ENCODE data around the gene PLTP.
A peak's percentile ranks its signal among the peaks of the same experiment; 100 is the strongest.
"Not testable (repeated sequence)": the region's sequence is repeated elsewhere in the genome, so short reads cannot be mapped to it uniquely, and the experiment has no call there.

The PLTP gene
- total RNA-seq: 1.0 to 3.0 reads per million in 2 donors

- peak; percentile 23 for DNase-seq
These were observed at the start of gene PLTP for GRCh38 chr20:45911486-45912343. TSS of gene PLTP (minus strand) at chr20:45912155. CDS start at chr20:45911452, 703 bp downstream.

DNA sequence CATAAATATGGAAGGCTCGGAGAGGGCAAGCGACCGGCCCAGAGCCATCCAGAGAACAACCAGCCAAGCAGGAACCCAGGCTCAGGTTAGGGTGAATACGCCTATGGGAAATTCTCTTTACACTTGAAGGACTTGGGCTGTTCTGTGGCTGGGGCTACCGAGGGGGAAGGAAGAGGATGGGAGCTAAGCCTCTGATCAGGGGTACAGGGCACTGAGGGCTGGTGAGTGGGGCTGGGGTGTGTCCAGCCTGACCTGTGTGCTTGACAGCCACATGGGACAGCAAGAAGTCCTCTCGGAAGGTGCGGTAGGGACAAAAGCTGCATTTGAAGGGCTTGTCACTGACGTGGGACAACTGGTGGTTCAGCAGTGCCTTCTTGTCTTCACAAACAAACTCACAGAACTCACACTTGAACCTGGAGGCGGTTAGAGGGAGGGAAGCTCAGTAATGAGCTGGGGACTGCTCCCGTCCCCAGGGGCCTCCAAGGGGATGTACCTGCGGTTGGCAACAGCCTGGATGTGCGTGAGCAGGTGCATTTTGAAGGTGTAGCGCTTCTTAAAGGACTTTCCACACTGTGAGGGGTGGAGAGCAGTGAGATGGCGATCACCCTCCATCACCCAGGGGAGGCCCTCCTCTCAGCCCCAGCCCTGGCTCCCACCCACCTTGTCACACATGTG, 48.1 kb upstream of the PLTP start:
- DNase-seq: no peak

- no peak for DNase-seq
These were observed 47.2 kb upstream of the PLTP start for GRCh38 chr20:45959126-45959525.

DNA sequence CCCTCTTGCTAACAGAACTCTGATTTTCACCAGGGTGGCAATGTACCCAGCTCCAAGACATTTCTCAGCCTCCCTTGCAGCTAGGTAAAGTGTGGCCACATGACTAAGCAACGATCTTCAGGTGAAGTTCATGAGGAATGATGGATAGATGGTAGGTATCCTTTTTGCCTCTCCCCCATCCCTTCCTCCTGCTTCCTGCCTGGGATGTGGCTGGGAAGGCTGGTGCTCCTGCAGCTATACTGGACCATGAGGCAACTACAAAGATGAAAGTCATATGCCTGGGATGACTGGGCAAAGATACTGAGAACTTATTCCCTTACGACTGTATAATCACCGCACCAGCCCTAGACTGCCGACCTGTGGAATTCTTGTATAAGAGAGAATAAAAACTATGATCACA, 46.6 kb upstream of the PLTP start:
- no peak for DNase-seq

DNA sequence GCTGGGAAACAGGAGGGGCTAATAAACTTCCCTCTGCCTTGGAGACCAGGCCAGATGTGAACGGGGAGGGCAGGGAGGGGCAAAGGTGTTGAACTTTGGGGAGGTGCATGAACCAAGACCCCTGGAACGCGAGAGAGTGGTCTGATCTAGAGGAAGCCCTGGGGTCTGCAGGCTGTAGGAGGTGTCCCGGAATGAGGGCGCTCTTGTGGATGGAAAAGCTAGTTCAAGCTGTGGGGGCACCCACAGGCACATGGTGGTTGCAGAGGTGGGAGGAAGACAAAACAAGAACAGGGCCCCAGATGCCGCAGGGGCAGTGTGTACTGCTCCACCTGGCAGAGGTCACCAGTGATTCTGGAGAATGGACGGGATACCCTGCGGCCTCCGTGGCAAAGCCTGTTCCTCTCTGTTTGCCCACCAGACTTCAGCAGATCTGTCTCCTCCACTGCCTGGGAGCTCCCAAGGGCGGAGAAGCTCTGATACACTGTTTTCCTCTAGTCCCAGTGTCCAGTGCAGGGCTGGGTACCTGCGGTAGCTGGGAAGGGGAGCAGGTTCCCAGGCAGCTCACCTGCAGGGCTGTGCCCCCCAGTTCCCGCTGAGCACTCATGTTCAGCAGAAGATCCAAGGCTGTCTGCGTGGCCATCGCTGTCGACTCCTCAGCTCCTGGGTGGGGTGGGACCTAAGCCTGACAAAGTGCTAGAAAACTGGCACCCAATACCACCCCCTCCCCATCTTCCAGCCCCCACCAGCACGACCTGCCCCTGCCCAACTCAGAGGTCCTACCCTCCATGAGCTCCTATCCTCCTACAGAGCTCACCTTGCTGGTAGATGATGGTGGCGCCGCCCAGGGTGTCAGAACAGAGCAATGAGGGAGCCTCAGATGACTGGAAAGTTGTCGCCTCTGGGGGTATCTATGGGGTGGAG, 45.3 kb upstream of the PLTP start:
- DNase-seq: no peak

DNA sequence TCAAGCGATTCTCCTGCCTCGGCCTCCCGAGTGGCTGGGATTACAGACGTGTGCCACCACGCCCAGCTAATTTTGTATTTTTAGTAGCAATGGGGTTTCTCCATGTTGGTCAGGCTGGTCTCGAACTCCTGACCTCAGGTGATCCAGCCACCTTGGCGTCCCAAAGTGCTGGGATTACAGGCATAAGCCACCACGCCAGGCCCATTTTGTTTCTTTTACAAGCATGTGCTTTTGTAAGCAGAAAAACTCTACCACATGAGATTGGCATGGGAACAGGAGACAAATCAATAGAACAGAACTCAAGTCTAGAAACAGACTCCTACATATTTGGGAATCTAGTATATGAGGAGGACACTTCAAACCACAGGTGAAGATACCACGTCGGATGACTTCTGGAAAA, 44.4 kb upstream of the PLTP start:
- not testable (repeated sequence) for DNase-seq

- DNase-seq: no peak
These were observed 41.7 kb upstream of the PLTP start for GRCh38 chr20:45953672-45954071.

DNA sequence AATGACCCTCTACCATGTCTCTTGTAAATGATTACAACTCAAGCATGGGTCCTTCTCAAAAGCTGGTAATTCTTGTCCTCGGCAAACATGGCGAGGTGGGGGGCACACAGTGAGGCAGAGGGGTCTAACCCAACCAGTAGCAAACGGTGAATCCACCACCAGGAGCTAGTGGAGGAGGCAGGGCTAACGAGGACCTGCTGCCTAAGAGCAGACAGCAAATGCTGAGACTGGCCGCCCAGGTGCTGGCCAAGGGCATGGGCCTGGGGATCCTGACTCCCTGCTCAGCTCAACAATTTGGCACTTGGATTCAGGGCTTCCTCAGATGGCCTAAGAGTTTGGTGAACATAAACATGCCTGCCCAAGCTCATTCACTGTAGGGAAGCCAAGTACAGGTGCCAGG, 40.9 kb upstream of the PLTP start:
- no peak for DNase-seq

DNA sequence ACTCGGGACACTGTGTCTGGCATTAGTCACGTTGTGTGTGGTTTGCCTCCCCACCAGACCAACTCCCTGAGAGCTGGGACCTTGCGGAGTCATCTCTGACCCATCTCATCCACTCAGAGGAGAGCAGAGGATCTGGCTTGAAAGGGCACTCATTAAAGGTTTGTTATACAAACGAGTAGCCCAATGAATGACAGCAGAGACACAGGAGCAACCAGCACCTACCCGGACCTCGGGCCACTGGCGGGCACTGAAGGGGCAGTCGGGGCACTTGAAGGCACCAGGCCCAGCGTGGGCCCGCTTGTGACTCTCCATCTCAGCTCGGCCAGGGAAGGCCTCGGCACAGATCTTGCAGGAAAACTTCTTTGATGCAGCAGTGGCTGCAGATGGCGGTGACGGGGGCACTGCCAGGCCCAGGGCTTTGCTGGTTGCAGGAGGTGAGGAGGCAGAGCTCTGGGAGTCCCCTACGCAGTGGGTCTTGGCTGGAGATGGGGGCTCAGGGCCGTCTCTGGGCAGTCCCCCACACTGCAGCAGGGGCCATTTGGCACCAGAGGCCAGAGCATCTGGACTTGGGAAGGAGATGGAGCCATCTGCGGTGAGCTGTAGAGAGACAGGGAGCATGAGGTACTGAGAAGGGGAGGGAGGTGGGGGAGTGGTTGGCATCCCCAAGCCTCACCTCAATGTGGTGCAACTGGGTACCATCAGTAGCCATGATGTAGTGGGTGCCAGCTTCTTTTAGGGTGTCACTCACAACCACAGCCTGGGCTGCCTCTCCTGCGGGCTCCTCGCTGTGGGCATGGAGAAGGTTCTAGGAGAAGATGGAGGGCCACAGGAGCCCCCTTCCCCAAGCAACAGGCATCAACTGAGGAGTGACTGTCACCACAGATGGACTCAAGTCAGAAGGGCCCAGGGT, 40.2 kb upstream of the PLTP start:
- no peak for DNase-seq

- DNase-seq: no peak
These were observed 38.3 kb upstream of the PLTP start for GRCh38 chr20:45950330-45950646.

GRCh38 chr20:45949542-45950329, 37.8 kb upstream of the PLTP start:
- DNase-seq: no peak

DNA sequence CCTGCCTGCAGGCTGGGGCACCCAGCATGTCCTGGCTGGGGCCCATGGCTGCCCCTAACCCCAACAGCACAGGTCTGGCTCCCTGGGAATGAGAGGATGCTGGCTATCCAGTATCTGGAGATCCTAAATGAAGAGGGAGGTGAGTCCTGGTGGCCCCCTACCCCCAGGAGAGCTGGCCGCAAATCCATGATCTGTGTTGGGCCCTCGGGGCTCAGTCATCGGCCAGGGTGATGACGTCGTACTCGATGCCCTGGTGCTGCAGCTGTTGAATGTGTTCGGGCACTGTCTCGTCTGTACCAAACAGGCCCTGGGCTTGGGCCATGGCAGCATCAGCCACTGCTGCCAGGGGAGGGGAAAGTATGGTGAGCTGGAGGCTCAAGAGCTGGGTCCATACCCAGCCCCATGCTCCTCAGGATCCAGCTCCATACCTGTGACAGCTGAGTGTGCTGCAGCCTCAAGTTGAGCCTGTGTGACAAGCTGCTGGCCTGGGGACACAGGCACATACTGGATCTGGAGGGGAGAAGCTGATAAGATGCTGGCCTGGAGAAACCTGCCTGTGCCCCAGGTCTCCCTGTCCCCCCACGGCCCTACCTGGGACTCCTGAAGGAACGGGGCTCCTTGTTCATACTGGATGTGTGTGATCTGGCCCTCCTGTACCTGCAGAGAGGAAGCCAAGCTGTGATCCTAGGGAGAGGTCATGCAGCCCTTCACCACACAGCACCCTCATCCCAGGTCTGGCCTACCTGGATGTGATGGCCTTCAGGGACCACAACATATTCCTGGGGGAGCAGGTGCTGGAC, 37.0 kb upstream of the PLTP start:
- no peak for DNase-seq

DNA sequence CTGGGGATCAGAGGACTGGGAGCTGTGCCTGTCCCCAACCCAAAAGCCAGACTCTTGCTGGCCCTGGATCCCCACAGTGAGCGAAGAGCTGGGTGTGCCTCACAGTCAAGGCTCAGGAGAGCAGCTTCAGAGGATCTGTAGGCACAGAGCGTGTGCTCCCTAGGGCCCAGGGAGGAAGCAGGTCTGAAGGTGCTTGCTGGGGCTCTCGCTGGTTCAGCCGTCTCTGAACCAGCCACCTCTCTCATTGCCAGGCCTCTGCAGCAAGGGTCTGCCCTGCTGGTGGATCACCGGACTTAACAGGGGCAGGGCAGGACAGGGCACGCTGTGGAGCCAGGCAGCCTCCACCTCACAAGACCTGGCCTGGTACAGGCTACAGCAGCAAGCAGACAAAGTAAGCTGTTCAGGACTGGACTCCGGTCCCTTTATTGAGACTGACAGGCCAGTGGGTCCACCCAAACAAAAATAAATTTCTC, 36.3 kb upstream of the PLTP start:
- no peak for DNase-seq

DNA sequence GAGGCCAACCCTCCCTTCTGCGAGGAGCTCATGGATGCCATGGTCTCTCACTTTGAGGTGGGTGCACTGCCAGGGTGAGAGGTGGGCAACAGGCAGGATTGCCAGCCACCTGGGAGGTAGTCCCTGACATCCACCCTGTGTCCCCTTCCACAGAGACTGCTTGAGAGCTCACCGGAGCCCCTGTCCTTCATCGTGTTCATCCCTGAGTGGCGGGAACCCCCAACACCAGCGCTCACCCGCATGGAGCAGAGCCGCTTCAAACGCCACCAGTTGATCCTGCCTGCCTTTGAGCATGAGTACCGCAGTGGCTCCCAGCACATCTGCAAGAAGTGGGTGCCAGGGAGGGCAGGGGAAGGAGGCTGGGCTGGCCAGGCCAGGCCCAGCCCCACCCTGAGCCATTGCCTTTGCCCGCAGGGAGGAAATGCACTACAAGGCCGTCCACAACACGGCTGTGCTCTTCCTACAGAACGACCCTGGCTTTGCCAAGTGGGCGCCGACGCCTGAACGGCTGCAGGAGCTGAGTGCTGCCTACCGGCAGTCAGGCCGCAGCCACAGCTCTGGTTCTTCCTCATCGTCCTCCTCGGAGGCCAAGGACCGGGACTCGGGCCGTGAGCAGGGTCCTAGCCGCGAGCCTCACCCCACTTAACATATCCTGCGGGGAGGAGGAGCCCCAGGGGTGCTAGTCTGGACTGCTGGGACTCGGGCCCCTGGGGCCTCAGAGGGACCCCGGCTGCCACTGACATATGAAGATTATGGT, 35.3 kb upstream of the PLTP start:
- DNase-seq: no peak

GRCh38 chr20:45946149-45946970, 34.4 kb upstream of the PLTP start:
- no peak for DNase-seq

- DNase-seq: no peak
These were observed 33.8 kb upstream of the PLTP start for GRCh38 chr20:45945678-45946148.

DNA sequence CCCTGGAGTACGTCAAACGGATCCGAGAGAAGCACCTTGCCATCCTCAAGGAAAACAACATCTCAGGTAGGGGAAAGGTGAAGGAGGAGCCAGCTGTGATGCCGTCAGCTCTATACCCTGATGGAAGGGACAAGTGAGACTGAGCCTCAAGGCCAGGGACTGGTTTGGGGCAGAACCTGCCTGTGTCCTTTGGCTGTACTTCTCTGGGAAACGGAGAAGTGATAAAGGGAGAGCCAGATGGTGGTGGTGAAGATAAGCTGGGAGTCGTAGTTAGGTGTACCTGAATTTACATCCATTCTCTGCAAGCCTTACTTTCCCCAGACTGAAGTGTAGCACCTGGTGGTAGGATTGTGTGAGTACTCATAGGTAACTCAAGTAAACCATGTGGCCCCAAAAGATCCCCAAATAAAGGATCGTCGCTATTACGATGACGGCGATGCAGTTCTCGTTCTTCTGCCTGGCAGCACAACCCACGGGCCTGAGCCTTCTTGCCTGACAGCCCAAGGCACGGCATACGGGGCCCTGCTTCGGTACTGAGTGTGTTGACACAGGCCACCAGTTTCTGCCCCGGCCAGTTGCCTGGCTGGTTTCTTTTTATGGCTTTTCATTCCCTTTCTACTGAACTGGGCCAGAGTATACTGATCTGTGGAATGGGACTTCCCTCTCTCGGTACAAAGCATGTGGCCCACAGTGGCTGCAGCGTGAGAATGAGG, 33.2 kb upstream of the PLTP start:
- DNase-seq: no peak

Measured in activated gamma-delta T cell (primary cell).